HG03439 (cell line): ENCODE results near the gene PHF3.

Source experiments
- ATAC-seq: cut with Tn5 transposase; IDR thresholded peaks from one replicate; pipeline ENCODE4 v1.9.1; 2021; ENCODE audit warnings: mild to moderate bottlenecking, moderate library complexity; ENCODE audit not compliant: unreplicated experiment

PHF3 gene

DNA sequence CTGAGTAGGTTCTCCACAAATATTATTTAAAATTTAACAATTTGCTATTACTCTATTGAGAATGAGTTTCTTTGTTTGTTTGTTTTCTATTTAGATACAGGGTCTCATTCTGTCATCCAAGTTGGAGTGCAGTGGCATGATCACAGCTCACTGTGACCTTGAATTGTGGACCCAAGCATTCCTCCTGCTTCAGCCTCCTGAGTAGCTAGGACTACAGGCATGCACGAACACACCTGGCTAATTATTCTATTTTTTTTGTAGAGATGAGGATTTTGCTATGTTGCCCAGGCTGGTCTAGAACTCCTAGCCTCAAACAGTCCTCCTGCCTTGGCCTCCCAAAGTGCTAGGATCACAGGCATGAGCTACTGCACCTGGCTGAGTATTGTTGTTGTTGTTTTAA is 122.2 kb downstream of the PHF3 start:
- ATAC-seq = no peak

DNA sequence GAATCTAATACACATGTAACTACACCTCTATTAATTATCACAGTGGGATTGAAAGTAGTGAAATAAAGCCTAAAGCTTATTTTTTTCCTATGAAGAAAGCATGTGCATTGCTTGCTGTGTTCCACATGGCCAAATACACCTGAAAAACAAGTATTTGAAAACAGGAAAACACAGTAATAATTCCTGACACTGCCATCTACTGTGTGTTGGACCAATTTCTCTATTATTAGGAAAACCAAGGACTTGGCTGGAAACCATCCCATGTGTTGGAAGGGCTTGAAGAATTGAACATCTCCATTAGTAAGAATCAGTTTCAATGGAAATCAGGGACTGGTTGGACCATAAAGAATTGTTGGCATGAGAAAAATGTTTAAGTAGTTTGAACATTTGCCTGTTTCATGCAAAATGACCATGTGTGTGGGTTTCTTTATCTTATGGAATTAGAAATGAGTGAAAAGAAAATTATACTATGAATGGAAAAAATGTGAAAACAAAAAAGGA is 124.1 kb downstream of the PHF3 start:
- no peak for ATAC-seq

DNA sequence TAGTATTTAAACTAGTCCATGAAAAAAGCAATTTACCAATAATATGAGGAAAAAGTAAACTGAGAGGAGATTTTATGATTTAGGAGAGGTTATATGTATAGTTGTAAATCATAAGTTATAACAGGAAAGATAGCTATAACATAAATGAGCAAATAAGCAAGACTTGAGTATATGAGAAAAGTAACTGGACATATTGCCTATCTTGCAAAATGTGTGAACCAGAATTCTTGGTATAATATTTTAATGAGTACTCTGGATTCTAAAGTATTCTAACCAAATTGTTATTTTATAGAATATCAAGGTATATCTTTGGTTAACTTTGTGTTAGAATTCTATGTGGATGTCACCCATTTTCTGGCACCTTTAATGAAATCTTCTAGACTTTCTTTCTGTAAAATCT is 124.6 kb downstream of the PHF3 start:
- ATAC-seq = no peak

- ATAC-seq = no peak
Measured at GRCh38 chr6:63764318-63764916, 128.8 kb downstream of the PHF3 start.
